ENCODE data around the gene SBK2.

DNA sequence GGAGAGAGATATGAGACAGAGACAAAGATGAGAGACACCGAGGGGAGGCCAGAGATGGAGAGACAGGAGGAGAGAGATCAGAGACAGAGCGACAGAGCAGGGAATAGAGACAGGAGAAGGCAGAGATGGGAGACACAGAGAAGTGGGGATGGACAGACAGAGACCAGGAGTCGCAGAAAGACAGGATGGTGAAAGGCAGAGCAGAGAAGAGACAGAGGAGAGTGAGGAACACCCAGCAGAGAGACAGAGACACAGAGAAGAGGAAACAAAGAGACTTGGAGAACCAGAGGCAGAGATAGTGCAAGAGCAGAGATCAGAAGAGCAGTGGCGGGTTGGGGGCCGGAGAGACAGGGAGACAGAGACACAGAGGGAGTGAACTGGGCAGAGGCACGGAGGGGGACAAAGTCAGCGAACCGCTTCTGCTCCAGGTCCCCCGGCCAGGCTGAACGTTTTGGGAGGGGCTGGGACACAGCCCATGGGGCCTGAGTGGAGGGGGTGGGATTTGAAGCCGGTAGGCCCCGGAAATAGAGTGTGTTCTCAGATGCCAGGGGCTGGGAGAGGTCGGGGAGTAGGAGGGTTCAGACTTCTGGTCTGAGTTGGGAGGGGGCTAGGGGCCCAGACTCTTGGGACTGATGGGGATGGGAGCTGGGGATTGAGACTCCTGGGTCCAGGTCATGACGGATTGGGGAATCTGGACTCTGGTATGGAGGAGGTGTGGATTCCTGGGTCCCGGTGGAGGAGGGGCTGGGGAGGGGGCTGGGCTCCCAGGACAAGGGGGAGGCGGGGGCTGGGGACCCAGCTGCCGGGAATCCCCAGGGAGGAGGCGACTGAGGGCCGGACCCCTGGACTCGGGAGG, 43.1 kb upstream of the SBK2 start:
- TF ChIP-seq, protein P1, sequence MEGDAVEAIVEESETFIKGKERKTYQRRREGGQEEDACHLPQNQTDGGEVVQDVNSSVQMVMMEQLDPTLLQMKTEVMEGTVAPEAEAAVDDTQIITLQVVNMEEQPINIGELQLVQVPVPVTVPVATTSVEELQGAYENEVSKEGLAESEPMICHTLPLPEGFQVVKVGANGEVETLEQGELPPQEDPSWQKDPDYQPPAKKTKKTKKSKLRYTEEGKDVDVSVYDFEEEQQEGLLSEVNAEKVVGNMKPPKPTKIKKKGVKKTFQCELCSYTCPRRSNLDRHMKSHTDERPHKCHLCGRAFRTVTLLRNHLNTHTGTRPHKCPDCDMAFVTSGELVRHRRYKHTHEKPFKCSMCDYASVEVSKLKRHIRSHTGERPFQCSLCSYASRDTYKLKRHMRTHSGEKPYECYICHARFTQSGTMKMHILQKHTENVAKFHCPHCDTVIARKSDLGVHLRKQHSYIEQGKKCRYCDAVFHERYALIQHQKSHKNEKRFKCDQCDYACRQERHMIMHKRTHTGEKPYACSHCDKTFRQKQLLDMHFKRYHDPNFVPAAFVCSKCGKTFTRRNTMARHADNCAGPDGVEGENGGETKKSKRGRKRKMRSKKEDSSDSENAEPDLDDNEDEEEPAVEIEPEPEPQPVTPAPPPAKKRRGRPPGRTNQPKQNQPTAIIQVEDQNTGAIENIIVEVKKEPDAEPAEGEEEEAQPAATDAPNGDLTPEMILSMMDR (IDR thresholded peaks at IDR 0.05; ENCODE audit: low read length) = no peak
- TF ChIP-seq EZH2phosphoT487 (IDR thresholded peaks at IDR 0.05; ENCODE audit: low read length) = no peak

All from MM.1S (cell line).